ENCODE data around the gene EFNA2. TPM values are rescaled to one million over a fixed set of nuclear protein-coding genes. Genes with fewer than 3 reads are reported as not detected.

EFNA2 gene
- polyA plus RNA-seq, 1 of the 3 experiments (the other 2 are of a cell fraction), result 1.1 TPM

- TF ChIP-seq EZH2phosphoT487 (IDR thresholded peaks at IDR 0.05; ENCODE audit: borderline replicate concordance, low read depth), result no peak
Observed at GRCh38 chr19:1295169-1296012, 9.7 kb downstream of the EFNA2 start (continued).

- H3F3A ChIP-seq (replicated peaks; ENCODE audit: insufficient read depth), result no peaks in the 10 kb centered on the region
- H3K4me1 ChIP-seq (ENCODE audit: control insufficient read depth in 1 of 2, insufficient read depth in 2 of 2, low read depth in 1 of 2, low read length in 1 of 2), result no peaks in the 10 kb centered on the region
- H3K27me3 ChIP-seq (ENCODE audit: insufficient read depth), result no peaks in the 10 kb centered on the region
- TF ChIP-seq SIN3A (IDR thresholded peaks at IDR 0.05; ENCODE audit: borderline replicate concordance, low read depth, low read length), result no peak
- TF ChIP-seq GATA2 (CRISPR knock-in tag; IDR thresholded peaks at IDR 0.05), result no peak
- no peak for TF ChIP-seq PBX3 (IDR thresholded peaks at IDR 0.05)
- TF ChIP-seq FOXM1 (IDR thresholded peaks at IDR 0.05; ENCODE audit: low read depth), result no peak
- no peak for TF ChIP-seq RXRA (IDR thresholded peaks at IDR 0.05; ENCODE audit: borderline replicate concordance, low read depth)
- no peak for TF ChIP-seq TCF12 (IDR thresholded peaks at IDR 0.05)
- no peak for TF ChIP-seq EP300 (IDR thresholded peaks at IDR 0.05; ENCODE audit: borderline replicate concordance in 1 of 2, low read depth in 1 of 2, low read length in 1 of 2)
- no peak for TF ChIP-seq JUND (IDR thresholded peaks at IDR 0.05)
- no peak for TF ChIP-seq NRF1 (IDR thresholded peaks at IDR 0.05; ENCODE audit: low read depth, low read length)
- H3K9me3 ChIP-seq, result no peaks in the 10 kb centered on the region
- no peaks in the 10 kb centered on the region for H3K36me3 ChIP-seq (replicated peaks in 1 of 2; ENCODE audit: control insufficient read depth in 1 of 2, insufficient read depth in 2 of 2, low read length in 1 of 2)
- H3K4me2 ChIP-seq, result no peak overlapping the region
- no peaks in the 10 kb centered on the region for H3K79me2 ChIP-seq (ENCODE audit: insufficient read depth)
- no peak overlapping the region for H3K27ac ChIP-seq (ENCODE audit: low read depth in 2 of 2, low read length in 1 of 2)
- H3K9me2 ChIP-seq, result no peaks in the 10 kb centered on the region
- ChIA-PET CTCF (no interaction called here), POLR2A (no interaction called here)
- H2AFZ ChIP-seq (ENCODE audit: low read depth), result no peak overlapping the region
- no peak for DNase-seq
- H3K9ac ChIP-seq, result no peak overlapping the region
- H4K20me1 ChIP-seq (ENCODE audit: insufficient read depth), result no peaks in the 10 kb centered on the region
- H3K4me3 ChIP-seq (ENCODE audit: low read depth in 2 of 2, low read length in 1 of 2), result no peak overlapping the region
- WGBS (ENCODE audit: low lambda C conversion rate), result 94% methylated on average over 3 of the region's 13 CpGs
Observed at GRCh38 chr19:1296078-1296477, 10.4 kb downstream of the EFNA2 start.

- ChIA-PET POLR2A (no interaction called here), CTCF (no interaction called here)
- Histone ChIP-seq H3K36me3 (replicated peaks in 1 of 2; ENCODE audit: control insufficient read depth in 1 of 2, insufficient read depth in 2 of 2, low read length in 1 of 2) (no peaks in the 10 kb centered on the region), H3K4me3 (ENCODE audit: low read depth in 2 of 2, low read length in 1 of 2) (no peak overlapping the region), H3K9ac (no peak overlapping the region), H3K27me3 (ENCODE audit: insufficient read depth) (no peaks in the 10 kb centered on the region), H3K9me3 (no peaks in the 10 kb centered on the region), H3K4me2 (no peak overlapping the region), H3K79me2 (ENCODE audit: insufficient read depth) (no peaks in the 10 kb centered on the region), H2AFZ (ENCODE audit: low read depth) (no peak overlapping the region), H3K9me2 (no peaks in the 10 kb centered on the region), H3F3A (replicated peaks; ENCODE audit: insufficient read depth) (no peaks in the 10 kb centered on the region), H3K4me1 (ENCODE audit: control insufficient read depth in 1 of 2, insufficient read depth in 2 of 2, low read depth in 1 of 2, low read length in 1 of 2) (no peaks in the 10 kb centered on the region), H3K27ac (ENCODE audit: low read depth in 2 of 2, low read length in 1 of 2) (no peak overlapping the region), H4K20me1 (ENCODE audit: insufficient read depth) (no peaks in the 10 kb centered on the region)
- whole genome bisulfite sequencing (ENCODE audit: low lambda C conversion rate), result 87% methylated on average over 3 of the region's 24 CpGs
- TF ChIP-seq MXI1 (IDR thresholded peaks at IDR 0.05; ENCODE audit: low read depth, low read length), result no peak
- TF ChIP-seq MEF2A (IDR thresholded peaks at IDR 0.05; ENCODE audit: borderline replicate concordance, low read depth), result no peak
- no peak for TF ChIP-seq TEAD4 (IDR thresholded peaks at IDR 0.05; ENCODE audit: borderline replicate concordance, insufficient read depth)
- TF ChIP-seq GATA2 (CRISPR knock-in tag; IDR thresholded peaks at IDR 0.05), result no peak
- TF ChIP-seq GABPA (IDR thresholded peaks at IDR 0.05; ENCODE audit: low read depth), result no peak
- TF ChIP-seq JUND (IDR thresholded peaks at IDR 0.05), result no peak
- no peak for TF ChIP-seq EZH2phosphoT487 (IDR thresholded peaks at IDR 0.05; ENCODE audit: borderline replicate concordance, low read depth)
- no peak for DNase-seq
Observed at GRCh38 chr19:1296575-1297271, 11.1 kb downstream of the EFNA2 start.

All from SK-N-SH (cell line).